HEK293 (cell line): ENCODE data around the gene ERBB2.

ENCODE experiments used
- GLI4 ChIP-seq: fragments of 450-650 bp; formaldehyde crosslinking; IDR thresholded peaks from 2 replicates; pipeline ENCODE4 v1.5.1; 2016; ENCODE audit warnings: missing biosample characterization, missing genetic modification characterization
- HOXC10 ChIP-seq: sonication (generic); formaldehyde crosslinking; IDR thresholded peaks from 2 replicates; pipeline ENCODE4 v1.8.1; 2023; ENCODE audit warnings: mild to moderate bottlenecking, missing genetic modification reagents
- ZNF292 ChIP-seq: fragments of 450-650 bp; formaldehyde crosslinking; IDR thresholded peaks from 2 replicates; pipeline ENCODE4 v1.5.1; 2016; ENCODE audit warnings: low read depth, missing biosample characterization, missing genetic modification characterization, borderline replicate concordance
- ZNF514 ChIP-seq: fragments of 450-650 bp; formaldehyde crosslinking; IDR thresholded peaks from 2 replicates; pipeline ENCODE4 v1.5.1; 2016; ENCODE audit warnings: missing biosample characterization, missing genetic modification characterization
- ZNF707 ChIP-seq: fragments of 450-650 bp; formaldehyde crosslinking; IDR thresholded peaks from 2 replicates; pipeline ENCODE4 v1.5.1; 2016; ENCODE audit warnings: missing biosample characterization, missing genetic modification characterization
- TF ChIP-seq, protein P1 (sequence below): fragments of 450-650 bp; formaldehyde crosslinking; IDR thresholded peaks from 2 replicates; pipeline ENCODE4 v1.5.1; 2016; ENCODE audit warnings: missing biosample characterization, missing genetic modification characterization, borderline replicate concordance
- TF ChIP-seq, protein P2 (sequence below): fragments of 450-650 bp; formaldehyde crosslinking; IDR thresholded peaks from 2 replicates; pipeline ENCODE4 v1.5.1; 2016; ENCODE audit warnings: missing biosample characterization, missing genetic modification characterization
- TF ChIP-seq, protein P3 (sequence below): sonication (generic); formaldehyde crosslinking; IDR thresholded peaks from 2 replicates; pipeline ENCODE4 v1.8.1; 2022; ENCODE audit warnings: mild to moderate bottlenecking, moderate library complexity, missing genetic modification reagents
- TF ChIP-seq, protein P4 (sequence below): fragments of 450-650 bp; formaldehyde crosslinking; IDR thresholded peaks from 2 replicates; pipeline ENCODE4 v1.5.1; 2016; ENCODE audit warnings: missing biosample characterization, missing genetic modification characterization

DNA sequence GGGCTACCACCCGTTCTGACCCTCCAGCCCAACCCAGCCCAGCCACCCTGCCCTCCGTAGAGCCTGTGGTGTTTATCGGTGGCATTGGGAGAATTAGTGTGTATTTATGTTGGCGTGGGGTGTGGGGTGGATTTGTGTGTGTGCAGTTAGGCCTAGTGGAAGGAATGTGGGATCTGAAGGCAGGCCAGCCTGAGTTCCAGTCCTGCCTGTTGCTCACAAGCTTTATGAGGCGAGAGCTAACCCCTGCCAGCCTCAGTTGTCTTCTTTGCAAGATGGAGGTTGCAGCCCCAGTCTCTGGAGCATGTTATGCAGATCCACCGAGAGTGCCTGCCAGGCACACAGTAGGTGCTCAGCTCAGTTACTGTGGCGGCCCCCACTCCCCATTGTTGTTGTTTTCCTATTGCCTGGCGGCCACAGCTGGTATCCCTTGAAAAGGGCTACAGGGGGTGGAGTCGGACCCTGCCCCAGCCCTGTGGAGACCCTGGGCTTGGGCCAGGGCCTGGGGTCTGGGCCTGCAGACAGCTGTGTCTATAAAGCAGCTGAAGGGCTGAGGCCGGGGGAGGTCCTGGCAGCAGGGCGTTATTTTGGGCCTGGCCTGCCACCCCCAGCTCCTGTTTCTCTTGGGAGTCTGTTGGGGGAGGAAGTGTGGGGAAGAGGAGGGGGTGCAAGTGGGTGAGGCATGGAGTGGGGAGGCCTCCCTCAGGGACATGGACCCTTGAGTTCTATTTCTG, 5.1 kb downstream of the ERBB2 start:
- TF ChIP-seq ZNF707 = no peak
- TF ChIP-seq, protein P1, sequence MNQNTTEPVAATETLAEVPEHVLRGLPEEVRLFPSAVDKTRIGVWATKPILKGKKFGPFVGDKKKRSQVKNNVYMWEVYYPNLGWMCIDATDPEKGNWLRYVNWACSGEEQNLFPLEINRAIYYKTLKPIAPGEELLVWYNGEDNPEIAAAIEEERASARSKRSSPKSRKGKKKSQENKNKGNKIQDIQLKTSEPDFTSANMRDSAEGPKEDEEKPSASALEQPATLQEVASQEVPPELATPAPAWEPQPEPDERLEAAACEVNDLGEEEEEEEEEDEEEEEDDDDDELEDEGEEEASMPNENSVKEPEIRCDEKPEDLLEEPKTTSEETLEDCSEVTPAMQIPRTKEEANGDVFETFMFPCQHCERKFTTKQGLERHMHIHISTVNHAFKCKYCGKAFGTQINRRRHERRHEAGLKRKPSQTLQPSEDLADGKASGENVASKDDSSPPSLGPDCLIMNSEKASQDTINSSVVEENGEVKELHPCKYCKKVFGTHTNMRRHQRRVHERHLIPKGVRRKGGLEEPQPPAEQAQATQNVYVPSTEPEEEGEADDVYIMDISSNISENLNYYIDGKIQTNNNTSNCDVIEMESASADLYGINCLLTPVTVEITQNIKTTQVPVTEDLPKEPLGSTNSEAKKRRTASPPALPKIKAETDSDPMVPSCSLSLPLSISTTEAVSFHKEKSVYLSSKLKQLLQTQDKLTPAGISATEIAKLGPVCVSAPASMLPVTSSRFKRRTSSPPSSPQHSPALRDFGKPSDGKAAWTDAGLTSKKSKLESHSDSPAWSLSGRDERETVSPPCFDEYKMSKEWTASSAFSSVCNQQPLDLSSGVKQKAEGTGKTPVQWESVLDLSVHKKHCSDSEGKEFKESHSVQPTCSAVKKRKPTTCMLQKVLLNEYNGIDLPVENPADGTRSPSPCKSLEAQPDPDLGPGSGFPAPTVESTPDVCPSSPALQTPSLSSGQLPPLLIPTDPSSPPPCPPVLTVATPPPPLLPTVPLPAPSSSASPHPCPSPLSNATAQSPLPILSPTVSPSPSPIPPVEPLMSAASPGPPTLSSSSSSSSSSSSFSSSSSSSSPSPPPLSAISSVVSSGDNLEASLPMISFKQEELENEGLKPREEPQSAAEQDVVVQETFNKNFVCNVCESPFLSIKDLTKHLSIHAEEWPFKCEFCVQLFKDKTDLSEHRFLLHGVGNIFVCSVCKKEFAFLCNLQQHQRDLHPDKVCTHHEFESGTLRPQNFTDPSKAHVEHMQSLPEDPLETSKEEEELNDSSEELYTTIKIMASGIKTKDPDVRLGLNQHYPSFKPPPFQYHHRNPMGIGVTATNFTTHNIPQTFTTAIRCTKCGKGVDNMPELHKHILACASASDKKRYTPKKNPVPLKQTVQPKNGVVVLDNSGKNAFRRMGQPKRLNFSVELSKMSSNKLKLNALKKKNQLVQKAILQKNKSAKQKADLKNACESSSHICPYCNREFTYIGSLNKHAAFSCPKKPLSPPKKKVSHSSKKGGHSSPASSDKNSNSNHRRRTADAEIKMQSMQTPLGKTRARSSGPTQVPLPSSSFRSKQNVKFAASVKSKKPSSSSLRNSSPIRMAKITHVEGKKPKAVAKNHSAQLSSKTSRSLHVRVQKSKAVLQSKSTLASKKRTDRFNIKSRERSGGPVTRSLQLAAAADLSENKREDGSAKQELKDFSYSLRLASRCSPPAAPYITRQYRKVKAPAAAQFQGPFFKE (tag by site-specific recombination) = no peak
- TF ChIP-seq, protein P2, sequence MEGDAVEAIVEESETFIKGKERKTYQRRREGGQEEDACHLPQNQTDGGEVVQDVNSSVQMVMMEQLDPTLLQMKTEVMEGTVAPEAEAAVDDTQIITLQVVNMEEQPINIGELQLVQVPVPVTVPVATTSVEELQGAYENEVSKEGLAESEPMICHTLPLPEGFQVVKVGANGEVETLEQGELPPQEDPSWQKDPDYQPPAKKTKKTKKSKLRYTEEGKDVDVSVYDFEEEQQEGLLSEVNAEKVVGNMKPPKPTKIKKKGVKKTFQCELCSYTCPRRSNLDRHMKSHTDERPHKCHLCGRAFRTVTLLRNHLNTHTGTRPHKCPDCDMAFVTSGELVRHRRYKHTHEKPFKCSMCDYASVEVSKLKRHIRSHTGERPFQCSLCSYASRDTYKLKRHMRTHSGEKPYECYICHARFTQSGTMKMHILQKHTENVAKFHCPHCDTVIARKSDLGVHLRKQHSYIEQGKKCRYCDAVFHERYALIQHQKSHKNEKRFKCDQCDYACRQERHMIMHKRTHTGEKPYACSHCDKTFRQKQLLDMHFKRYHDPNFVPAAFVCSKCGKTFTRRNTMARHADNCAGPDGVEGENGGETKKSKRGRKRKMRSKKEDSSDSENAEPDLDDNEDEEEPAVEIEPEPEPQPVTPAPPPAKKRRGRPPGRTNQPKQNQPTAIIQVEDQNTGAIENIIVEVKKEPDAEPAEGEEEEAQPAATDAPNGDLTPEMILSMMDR (tag by site-specific recombination) = peak; percentile 48; the same call in 1 of the 2 replicates
- TF ChIP-seq, protein P3, sequence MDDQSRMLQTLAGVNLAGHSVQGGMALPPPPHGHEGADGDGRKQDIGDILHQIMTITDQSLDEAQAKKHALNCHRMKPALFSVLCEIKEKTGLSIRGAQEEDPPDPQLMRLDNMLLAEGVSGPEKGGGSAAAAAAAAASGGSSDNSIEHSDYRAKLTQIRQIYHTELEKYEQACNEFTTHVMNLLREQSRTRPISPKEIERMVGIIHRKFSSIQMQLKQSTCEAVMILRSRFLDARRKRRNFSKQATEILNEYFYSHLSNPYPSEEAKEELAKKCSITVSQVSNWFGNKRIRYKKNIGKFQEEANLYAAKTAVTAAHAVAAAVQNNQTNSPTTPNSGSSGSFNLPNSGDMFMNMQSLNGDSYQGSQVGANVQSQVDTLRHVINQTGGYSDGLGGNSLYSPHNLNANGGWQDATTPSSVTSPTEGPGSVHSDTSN (CRISPR knock-in tag) = no peak
- no peak for TF ChIP-seq ZNF514 (tag by site-specific recombination)
- no peak for TF ChIP-seq ZNF292 (tag by site-specific recombination)
- no peak for TF ChIP-seq HOXC10 (CRISPR knock-in tag)
- TF ChIP-seq GLI4 (tag by site-specific recombination) = no peak
- TF ChIP-seq, protein P4, sequence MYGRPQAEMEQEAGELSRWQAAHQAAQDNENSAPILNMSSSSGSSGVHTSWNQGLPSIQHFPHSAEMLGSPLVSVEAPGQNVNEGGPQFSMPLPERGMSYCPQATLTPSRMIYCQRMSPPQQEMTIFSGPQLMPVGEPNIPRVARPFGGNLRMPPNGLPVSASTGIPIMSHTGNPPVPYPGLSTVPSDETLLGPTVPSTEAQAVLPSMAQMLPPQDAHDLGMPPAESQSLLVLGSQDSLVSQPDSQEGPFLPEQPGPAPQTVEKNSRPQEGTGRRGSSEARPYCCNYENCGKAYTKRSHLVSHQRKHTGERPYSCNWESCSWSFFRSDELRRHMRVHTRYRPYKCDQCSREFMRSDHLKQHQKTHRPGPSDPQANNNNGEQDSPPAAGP (tag by site-specific recombination) = no peak
